ENCODE results near the gene KIF2A.

- TF ChIP-seq CTCF (conservative IDR thresholded peaks at IDR 0.05 in 1 of 2, IDR thresholded peaks at IDR 0.05 in 1 of 2; ENCODE audit: extremely low read depth in 1 of 2, insufficient read depth in 1 of 2, low read depth in 1 of 2, low read length in 2 of 2) (no peak), EZH2 (IDR thresholded peaks at IDR 0.05; ENCODE audit: borderline replicate concordance, low read length) (no peak)
Observed at GRCh38 chr5:62298118-62298517, 7.9 kb upstream of the KIF2A start.
